GM19463 (cell line): ENCODE data around the gene SLC27A2.
A peak's percentile ranks its signal among the peaks of the same experiment; 100 is the strongest.

Experiments used
- ATAC-seq: cut with Tn5 transposase; IDR thresholded peaks from one replicate; pipeline ENCODE4 v1.9.1; 2021; ENCODE audit warnings: mild to moderate bottlenecking, moderate library complexity; ENCODE audit not compliant: unreplicated experiment

SLC27A2 gene

GRCh38 chr15:50233192-50233736, 51.3 kb downstream of the SLC27A2 start:
- ATAC-seq, result no peak

- ATAC-seq, result no peak
Measured at GRCh38 chr15:50234764-50235163, 52.8 kb downstream of the SLC27A2 start.

- no peak for ATAC-seq
Measured at GRCh38 chr15:50235794-50236193, 53.8 kb downstream of the SLC27A2 start.

DNA sequence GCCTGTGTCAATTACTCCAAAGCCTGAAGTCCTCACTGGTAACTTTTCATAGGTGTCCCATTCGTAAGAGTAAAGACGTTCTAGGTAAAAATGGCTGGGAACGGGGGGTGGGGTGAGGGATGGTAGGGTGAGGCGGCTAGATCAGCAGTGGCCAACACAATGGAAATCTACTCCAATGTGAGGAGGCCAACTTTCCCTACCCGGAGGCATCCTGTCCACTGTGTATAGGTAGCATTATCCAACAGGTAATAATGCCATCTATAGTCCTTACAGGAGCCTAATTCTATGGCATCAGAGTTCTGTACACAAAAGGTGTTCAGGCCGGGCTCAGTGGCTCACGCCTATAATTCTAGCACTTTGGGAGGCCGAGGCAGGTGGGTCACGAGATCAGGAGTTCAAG, 54.4 kb downstream of the SLC27A2 start:
- no peak for ATAC-seq

DNA sequence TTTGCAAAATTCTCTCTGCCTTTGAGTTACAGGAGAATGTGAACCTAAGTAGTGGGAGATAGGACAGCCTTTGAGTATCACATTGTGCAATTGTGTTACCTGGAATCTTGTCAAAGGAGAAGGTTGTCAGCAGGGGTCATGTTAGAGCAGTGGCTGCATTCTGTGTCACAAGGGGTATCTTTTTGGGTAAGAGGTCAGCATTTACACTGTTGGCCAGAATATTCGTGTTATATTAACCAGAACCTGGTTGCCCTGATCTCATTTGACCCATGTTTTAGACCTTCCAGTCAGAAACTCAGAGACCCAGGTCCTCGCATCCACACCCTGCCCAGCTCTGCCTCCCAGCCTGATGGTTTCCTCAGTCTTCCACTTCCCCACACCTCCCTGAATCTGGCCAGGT, 56.3 kb downstream of the SLC27A2 start:
- no peak for ATAC-seq

- ATAC-seq, result no peak
Measured at GRCh38 chr15:50241684-50242450, 59.9 kb downstream of the SLC27A2 start.

GRCh38 chr15:50244153-50244552, 62.2 kb downstream of the SLC27A2 start:
- no peak for ATAC-seq

DNA sequence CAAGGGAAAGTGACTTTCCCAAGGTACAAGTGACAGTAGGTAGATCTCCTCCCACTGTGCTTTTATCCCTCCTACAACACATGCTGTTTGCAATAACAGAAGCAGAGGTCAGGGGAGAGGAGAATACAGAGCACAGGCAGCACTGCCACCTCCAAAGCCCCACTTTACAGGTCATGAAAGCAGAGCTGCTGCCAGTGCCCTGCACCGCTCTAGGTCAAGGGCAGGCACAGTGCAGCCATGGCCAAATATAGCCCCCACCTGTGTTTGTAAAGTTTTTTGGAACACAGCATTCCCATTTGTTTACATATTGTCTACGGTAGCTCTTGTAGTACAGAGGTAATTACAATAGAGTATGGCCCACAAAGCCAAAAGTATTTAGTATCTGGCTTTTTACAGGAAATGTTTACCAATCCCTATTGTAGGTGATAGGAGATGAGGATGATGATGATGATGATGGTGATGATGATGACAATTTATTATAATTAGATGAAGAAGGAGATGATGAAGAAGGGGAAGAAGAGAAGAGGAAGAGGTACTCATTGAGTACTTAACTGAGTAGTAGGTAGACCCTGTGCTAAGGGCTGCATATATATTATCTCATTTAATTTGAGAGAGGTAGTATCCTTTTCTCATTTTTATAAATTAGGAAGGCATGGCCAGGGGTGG, 63.1 kb downstream of the SLC27A2 start:
- ATAC-seq, result no peak

DNA sequence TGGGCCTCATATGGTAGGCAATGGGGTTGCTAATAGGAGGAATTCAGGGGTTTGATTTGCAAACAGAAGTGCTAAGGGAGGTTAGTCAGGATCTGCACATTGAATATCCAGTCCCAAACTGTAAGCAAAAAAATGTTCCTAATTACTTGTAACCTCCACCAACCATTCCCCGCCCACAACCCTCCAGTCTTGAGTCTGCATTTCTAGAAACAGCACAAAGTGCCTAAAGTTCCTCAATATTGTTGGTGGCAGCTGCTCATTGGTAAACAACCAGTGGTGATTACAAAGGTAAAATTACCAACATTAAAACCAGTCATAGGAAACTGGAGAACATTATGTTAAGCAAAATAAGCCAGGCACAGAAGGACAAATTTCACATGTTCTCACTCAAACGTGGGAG, 64.6 kb downstream of the SLC27A2 start:
- no peak for ATAC-seq

DNA sequence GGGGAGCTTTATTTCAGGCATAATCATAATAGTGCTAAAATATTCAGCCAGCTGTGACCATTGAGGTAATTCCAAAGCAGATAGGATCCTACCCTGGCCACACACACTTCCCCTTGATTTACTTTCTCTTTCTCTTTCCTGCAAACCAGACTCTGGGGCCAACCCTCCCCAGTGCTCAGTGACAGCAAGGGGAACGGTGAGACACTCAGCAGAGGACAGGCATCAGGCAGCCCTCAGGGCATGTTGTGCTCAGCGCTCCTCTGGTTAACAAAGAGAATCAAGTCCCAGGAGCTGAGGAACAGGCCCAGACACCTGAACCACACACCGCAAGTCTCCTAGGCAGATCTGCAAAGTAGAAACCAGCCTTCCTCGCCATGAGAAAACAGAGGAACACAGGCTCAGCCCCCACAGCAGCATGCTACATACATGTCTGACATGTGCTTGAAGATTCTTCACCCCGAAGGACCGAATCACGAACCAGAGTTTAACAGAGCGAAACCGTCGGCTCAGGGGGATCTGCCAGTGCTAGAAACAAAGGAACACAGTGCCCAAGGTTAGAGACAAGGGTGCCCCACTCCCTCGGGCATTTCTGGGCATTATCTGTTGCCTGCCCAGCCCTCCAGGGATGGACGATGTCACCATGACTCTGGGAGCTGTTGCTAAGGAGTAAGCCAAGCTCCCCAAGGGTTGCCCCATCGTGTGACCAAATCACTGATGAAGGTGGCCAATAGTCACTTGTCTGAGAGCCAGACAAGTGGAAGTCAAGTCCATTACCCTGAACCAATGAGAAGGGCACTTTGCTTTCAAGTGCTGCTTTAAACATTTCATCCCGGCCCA, 66.0 kb downstream of the SLC27A2 start:
- ATAC-seq, result peak; percentile 98

- no peak for ATAC-seq
Measured at GRCh38 chr15:50248994-50249582, 67.1 kb downstream of the SLC27A2 start.

GRCh38 chr15:50249704-50250103, 67.7 kb downstream of the SLC27A2 start:
- no peak for ATAC-seq

DNA sequence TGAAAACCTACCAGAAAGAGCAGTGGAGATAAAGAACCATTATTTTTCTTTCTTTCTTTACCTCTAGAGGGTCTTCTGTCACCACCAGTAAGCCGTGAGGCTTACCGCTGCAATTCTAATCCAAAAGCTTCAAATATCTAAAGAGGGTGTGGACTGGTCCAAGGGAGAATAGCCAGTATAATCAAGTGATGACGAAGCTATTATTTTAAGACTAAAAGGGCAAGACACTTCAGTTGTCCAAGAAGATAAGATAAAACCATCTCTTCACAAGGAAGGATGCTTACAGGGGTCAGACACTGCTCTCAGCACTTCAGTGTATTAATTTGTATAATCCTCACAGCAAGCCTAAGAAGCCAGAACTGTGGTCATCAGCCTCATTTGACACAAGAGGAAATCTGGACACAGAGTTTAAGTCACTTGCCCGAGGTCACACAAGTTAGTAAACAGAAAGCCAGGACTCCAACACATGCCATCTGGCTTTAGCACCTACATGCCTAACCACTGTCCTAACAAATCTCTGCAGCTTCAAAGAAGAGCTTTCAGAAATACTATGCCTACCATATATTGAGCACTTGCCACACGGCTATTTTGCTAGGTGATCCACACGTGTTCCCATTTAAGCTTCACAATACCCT, 68.9 kb downstream of the SLC27A2 start:
- ATAC-seq, result no peak

DNA sequence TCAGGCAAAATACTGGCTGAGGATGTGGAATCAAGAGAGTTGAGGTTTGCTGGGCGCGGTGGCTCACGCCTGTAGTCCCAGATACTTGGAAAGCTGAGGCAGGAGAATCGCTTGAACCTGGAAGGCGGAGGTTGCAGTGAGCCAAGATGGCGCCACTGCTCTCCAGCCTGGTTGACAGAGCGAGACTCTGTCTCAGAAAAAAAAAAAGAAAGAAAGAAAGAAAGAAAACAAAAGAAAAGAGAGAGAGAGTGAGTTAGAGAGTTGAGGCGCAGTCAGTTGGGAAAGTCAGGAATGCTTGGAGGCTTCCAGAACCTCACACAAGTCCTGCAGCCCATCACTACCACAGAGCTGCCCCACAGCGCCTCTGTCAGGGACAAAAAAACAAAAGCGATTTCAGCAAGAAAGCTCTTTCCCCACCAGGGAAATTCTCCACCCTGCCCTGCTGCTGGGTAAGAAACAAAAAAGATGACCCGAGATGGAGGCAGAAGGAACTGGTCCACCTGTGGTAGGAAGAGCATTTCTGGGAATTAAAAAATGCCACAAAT, 69.7 kb downstream of the SLC27A2 start:
- no peak for ATAC-seq

DNA sequence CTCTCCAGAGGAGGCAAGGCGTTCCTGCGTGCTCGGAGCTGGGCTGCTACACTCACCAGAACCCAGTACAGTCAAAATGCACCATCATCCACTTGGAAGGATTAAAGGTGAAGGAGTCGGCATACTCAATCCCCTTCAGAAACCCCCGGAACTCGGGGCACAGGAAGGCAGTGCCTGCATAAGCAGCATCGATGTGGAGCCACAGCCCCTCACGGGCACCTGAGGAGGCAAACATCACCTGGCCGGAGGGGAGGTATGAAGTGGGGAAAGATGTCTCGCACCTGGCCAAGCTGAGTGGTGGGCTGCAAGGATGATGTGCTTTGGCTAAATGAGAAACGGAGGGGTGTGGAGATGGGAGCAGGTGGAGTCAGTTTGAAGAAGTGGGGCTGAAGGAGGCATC, 70.6 kb downstream of the SLC27A2 start:
- no peak for ATAC-seq

DNA sequence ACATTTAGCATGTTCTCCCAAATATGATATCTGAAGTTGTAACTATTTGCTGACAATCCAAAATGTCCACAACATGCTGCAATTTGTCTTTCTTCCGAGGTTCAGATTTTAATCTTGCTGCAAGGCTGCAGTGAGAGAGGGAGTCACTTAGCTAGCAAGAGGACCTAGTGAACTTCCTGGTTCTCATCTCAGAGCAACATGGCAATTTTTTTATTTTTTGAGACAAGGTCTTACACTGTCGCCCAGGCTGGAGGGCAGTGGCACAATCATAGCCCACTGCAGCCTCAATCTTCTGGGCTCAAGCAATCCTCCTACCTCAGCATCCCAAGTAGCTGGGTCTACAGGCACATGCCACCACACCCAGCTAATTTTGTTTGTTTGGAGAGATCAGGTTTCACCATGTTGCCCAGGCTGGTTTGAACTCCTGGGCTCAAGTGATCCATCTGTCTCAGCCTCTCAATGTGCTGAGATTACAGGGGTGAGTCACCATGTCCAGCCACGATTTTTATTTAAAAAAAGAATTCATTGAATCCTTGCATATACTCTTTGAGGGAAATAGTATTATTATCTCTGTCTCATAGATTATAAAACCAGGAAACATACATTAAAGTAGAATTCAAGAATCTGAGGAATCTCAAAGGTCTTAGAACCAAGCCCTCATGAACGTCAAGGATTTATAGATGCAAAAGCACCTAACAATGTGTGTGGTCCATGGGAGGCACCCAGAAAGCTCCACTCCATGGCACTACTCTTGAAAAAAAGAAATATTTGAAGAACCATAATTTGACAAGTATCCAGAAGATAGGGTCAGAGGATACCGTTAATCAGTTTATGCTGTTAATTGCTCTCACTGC, 74.4 kb downstream of the SLC27A2 start:
- no peak for ATAC-seq

DNA sequence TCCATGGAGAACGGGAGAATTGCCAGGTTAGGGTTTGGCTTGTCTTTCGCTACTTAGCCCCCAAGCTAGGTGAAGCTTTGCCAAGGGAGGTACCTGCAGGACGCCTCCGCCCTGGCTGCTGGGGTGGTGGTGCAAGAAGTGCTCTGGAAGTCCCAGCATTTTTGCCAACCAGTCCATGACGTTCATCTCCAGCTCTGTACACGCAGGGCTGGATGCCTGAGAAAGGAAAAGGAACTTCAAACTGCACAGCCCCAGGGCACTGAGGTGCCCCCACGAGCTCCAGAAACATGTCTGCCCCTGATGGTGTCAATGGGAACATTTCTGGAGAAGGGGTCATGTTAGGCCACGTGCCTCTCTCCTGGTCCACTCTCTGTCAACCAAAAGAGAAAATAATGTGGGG, 75.3 kb downstream of the SLC27A2 start:
- ATAC-seq, result no peak

DNA sequence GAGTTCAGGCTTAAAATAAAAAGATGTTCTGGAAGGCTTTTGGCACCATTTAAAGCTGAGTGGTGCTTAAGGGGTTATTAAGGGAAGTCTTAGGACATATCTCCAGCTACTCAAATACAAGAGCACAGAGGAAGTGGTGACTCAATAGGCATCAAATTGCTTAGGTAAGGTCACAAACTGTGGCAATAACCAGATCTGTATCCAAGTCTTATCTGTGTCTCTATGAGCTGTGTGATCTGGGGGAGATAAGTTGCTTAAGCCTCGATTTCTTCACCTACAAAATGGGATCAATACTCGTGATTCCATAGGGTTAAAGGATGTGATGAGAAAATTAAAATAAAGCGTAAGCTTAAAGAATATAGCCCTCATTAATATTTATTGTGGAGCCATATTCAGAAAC, 75.9 kb downstream of the SLC27A2 start:
- no peak for ATAC-seq

- no peak for ATAC-seq
Measured at GRCh38 chr15:50259276-50259675, 77.3 kb downstream of the SLC27A2 start.
